OCI-M1 (cell line): ENCODE measurements around the gene THAP4.

Experiments used
- DNase-seq: peaks from one replicate; lab custom pipeline; 2025; lab: John Stamatoyannopoulos, UW

The THAP4 gene

GRCh38 chr2:241563571-241563980 is 73.4 kb downstream of the THAP4 start:
- no peak for DNase-seq

GRCh38 chr2:241563031-241563507 is 73.9 kb downstream of the THAP4 start:
- no peak for DNase-seq

GRCh38 chr2:241562269-241562891 is 74.6 kb downstream of the THAP4 start:
- no peak for DNase-seq

- no peak for DNase-seq
Measured at GRCh38 chr2:241561832-241562231, 75.1 kb downstream of the THAP4 start.

GRCh38 chr2:241560883-241561474 is 76.0 kb downstream of the THAP4 start:
- no peak for DNase-seq

GRCh38 chr2:241560162-241560882 is 76.6 kb downstream of the THAP4 start:
- DNase-seq, result no peak

GRCh38 chr2:241559323-241560161 is 77.4 kb downstream of the THAP4 start:
- no peak for DNase-seq

GRCh38 chr2:241558532-241559322 is 78.2 kb downstream of the THAP4 start, which contains the start of gene BOK:
TSS of gene BOK (plus strand) at chr2:241558745. CDS start at chr2:241559484, 739 bp downstream.
- no peak for DNase-seq

- no peak for DNase-seq
Measured at GRCh38 chr2:241556746-241557145, 80.2 kb downstream of the THAP4 start.

- DNase-seq, result no peak
Measured at GRCh38 chr2:241555711-241556110, 81.2 kb downstream of the THAP4 start.

GRCh38 chr2:241554610-241555322 is 82.2 kb downstream of the THAP4 start:
- DNase-seq, result no peak

- no peak for DNase-seq
Measured at GRCh38 chr2:241553981-241554380, 83.0 kb downstream of the THAP4 start.

- no peak for DNase-seq
Measured at GRCh38 chr2:241553512-241553830, 83.5 kb downstream of the THAP4 start.

- no peak for DNase-seq
Measured at GRCh38 chr2:241551998-241552737, 84.8 kb downstream of the THAP4 start.

GRCh38 chr2:241551599-241551997 is 85.4 kb downstream of the THAP4 start:
- DNase-seq, result no peak

- no peak for DNase-seq
Measured at GRCh38 chr2:241550616-241551580, 86.1 kb downstream of the THAP4 start.

GRCh38 chr2:241548451-241548835 is 88.5 kb downstream of the THAP4 start:
- DNase-seq, result no peak

- no peak for DNase-seq
Measured at GRCh38 chr2:241547781-241548450, 89.0 kb downstream of the THAP4 start.
